Esophagus (tissue), 2 donors: Measurements from ENCODE around the gene SLC6A18. TPM values are rescaled to one million over a fixed set of nuclear protein-coding genes. Genes with fewer than 3 reads are reported as not detected.

Experiments used
- H3K27ac ChIP-seq, 2 donors: one replicate each; pipeline ENCODE4 v1.5.1; 2013; ENCODE audit warnings: low read depth in 2 of 2, mild to moderate bottlenecking in 2 of 2, inconsistent platforms in 1 of 2, low read length in 1 of 2, moderate library complexity in 1 of 2
- H3K27me3 ChIP-seq, 2 donors: one replicate each; pipeline ENCODE4 v1.6.1; 2013; ENCODE audit warnings: low read length in 2 of 2, control low read depth in 1 of 2, mild to moderate bottlenecking in 1 of 2; ENCODE audit not compliant: insufficient read depth in 2 of 2, control insufficient read depth in 1 of 2
- H3K36me3 ChIP-seq, 2 donors: one replicate each; pipeline ENCODE4 v1.6.1; 2013; ENCODE audit warnings: low read length in 1 of 2; ENCODE audit not compliant: control insufficient read depth in 2 of 2, insufficient read depth in 2 of 2
- H3K4me1 ChIP-seq, 2 donors: one replicate each; pipeline ENCODE4 v1.6.1; 2013; ENCODE audit warnings: low read length in 1 of 2; ENCODE audit not compliant: control insufficient read depth in 2 of 2, insufficient read depth in 2 of 2
- H3K4me3 ChIP-seq, 2 donors: one replicate each; pipeline ENCODE4 v1.5.1; 2013; ENCODE audit warnings: low read length in 2 of 2, mild to moderate bottlenecking in 2 of 2, low read depth in 1 of 2, moderate library complexity in 1 of 2
- H3K9me3 ChIP-seq, 2 donors: one replicate each; pipeline ENCODE4 v1.6.1; 2013; ENCODE audit warnings: mild to moderate bottlenecking in 2 of 2, low read depth in 1 of 2, low read length in 1 of 2, moderate library complexity in 1 of 2; ENCODE audit not compliant: control insufficient read depth in 2 of 2, insufficient read depth in 1 of 2
- WGBS, 2 donors: extraction: QIAGEN DNeasy Blood & Tissue Kit; methylation state at CpG; one replicate each; pipeline ENCODE4 v1.1.7; 2013; 5-methylcytosine and 5-hydroxymethylcytosine counted together
- polyA plus RNA-seq, 2 donors: library from polyadenylated mRNA; stranded (reverse); fragments of 200-250 nt; gene quantifications; one replicate each; pipeline ENCODE4 v1.2.3, GENCODE V29; 2013
- donor health status: healthy with polysubstance abuse.
- donor health status: Bipolar disorder and iron deficiency.

SLC6A18 gene
- polyA plus RNA-seq, 2 donors, result not detected

DNA sequence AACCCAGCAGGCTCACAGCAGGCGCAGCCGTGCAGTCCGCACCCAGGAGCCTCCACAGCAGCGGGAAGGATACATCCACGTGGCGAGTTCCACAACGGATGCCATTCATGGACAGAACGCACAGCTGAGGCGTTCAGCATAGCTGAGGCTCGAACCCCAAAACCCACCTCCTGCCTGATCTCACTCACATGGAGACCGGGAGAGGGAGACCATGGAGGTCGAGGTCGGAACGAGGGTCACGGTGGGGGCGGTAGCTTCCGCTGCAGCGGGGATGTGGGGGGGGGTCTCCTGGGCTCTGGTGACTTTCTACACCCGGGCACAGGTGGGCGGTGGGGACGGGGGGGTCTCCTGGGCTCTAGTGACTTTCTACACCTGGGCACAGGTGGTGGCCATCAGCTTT, 52.1 kb downstream of the SLC6A18 start:
- H3K4me3 ChIP-seq, result no peak overlapping the region
- peaks cover 0 to 9% of the 10 kb centered on the region in 2 donors for H3K9me3 ChIP-seq
- H3K36me3 ChIP-seq, result no peaks in the 10 kb centered on the region
- H3K4me1 ChIP-seq, result no peaks in the 10 kb centered on the region
- 89 to 90% methylated on average over 21 of the region's 21 CpGs for WGBS, 2 donors
- no peaks in the 10 kb centered on the region for H3K27me3 ChIP-seq
- no peak overlapping the region for H3K27ac ChIP-seq

DNA sequence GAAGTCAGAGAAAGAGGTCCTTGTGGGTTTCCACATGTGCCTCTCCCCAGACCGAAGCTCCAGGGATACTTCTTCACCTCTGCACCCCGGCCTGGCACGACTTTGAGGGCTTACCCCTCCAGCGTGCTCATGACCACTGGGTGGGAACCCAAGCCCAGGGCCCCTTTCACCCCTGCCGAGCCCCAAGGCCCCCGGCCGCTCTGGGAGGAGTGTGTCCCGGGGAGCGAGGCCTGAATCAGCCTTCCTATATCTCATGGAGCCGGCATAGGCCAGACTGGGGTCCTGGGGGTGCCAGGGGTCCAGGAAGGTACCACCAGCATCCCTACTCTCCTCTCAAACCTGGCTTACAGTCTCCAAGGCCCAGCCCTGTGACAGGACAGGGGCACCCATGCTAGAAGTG, 52.6 kb downstream of the SLC6A18 start:
- H3K36me3 ChIP-seq, result no peaks in the 10 kb centered on the region
- H3K27me3 ChIP-seq, result no peaks in the 10 kb centered on the region
- H3K4me1 ChIP-seq, result no peaks in the 10 kb centered on the region
- no peak overlapping the region for H3K27ac ChIP-seq
- H3K9me3 ChIP-seq, result peaks cover 0 to 9% of the 10 kb centered on the region in 2 donors
- 87 to 95% methylated on average over 10 of the region's 10 CpGs for WGBS, 2 donors
- H3K4me3 ChIP-seq, result no peak overlapping the region

GRCh38 chr5:1278216-1278615, 53.0 kb downstream of the SLC6A18 start:
- Histone ChIP-seq H3K9me3 (peaks cover 0 to 9% of the 10 kb centered on the region in 2 donors), H3K27ac (no peak overlapping the region), H3K4me3 (no peak overlapping the region), H3K36me3 (no peaks in the 10 kb centered on the region), H3K4me1 (no peaks in the 10 kb centered on the region), H3K27me3 (no peaks in the 10 kb centered on the region)
- WGBS, 2 donors, result 95% methylated on average over 13 of the region's 13 CpGs

GRCh38 chr5:1278656-1279442, 53.7 kb downstream of the SLC6A18 start:
- H3K27me3 ChIP-seq, result no peaks in the 10 kb centered on the region
- H3K9me3 ChIP-seq, result peaks cover 0 to 9% of the 10 kb centered on the region in 2 donors
- no peak overlapping the region for H3K4me3 ChIP-seq
- H3K27ac ChIP-seq, result no peak overlapping the region
- no peaks in the 10 kb centered on the region for H3K36me3 ChIP-seq
- 95% methylated on average over 42 of the region's 42 CpGs for WGBS, 2 donors
- H3K4me1 ChIP-seq, result no peaks in the 10 kb centered on the region

DNA sequence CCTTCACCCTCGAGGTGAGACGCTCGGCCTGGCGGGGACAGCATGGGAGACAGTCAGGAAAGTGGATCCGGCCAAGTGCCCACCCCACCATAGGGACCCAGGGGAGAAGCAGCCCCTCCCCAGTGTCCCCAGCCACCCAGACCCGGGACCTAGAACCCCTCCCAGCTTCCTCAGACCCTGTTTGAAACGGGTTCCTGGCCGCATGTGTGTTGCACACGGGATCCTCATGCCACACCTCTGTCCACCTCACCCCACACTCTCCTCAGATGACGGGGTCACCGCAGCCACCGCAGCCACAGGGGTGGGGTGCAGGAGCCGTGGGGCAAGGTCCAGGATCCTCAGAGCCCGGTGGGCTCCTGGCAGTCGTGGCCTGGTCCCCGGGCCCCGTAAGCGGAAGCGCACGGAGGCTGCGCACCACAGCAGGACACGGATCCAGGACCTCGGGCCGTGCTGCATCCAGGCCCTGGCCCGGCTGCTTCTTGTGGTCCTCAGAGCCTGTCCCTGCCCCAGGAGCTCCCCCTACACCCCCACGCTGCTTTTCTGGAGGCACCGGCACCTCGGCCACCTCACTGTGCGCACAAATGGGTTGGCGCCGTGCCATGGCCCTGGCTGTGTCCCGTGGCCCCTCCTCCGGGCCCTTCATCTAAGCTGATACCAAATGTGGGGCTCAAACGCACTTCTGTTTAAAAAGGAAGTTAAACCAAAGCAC, 54.4 kb downstream of the SLC6A18 start:
- Histone ChIP-seq H3K27me3 (no peaks in the 10 kb centered on the region), H3K36me3 (no peaks in the 10 kb centered on the region), H3K27ac (no peak overlapping the region), H3K4me1 (no peaks in the 10 kb centered on the region), H3K9me3 (peaks cover 0 to 9% of the 10 kb centered on the region in 2 donors), H3K4me3 (no peak overlapping the region)
- WGBS, 2 donors, result 91 to 92% methylated on average over 33 to 34 of the region's 34 CpGs

DNA sequence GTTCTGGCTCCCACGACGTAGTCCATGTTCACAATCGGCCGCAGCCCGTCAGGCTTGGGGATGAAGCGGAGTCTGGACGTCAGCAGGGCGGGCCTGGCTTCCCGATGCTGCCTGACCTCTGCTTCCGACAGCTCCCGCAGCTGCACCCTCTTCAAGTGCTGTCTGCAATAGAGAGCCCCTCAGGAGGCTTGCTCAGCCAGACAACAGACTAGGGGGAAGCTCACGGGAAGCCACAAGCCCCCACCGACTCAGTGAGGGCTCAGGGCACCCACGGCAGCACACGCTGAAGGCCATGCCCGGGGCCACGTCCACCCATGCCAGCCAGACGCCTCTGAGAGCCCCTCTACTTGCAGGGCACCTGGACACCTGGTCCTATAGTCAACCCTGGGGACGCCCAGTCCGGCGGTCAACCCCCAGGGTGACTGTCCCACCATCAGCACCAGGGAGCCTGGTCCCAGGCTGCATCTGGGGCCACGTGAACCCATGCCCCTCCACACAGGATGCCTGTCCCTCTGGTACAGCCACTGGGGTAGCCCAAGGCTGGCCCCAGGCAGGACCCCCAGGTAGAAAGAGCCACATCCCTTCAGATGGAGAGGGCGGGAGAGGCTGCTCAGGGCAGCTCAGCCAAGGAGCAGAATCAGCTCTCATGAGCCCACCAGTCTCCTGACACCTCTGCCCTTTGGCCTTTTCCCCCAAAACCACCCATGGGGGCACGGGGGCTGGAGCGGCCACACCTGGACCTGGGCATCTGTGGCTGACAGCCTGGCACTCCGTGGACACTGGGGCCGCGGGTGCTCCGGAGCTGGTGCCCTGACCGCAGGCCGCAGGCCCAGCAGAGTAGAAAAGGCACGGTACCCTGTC, 55.2 kb downstream of the SLC6A18 start:
- H3K36me3 ChIP-seq, result no peaks in the 10 kb centered on the region
- H3K4me3 ChIP-seq, result no peak overlapping the region
- no peaks in the 10 kb centered on the region for H3K27me3 ChIP-seq
- no peaks in the 10 kb centered on the region for H3K4me1 ChIP-seq
- H3K27ac ChIP-seq, result no peak overlapping the region
- peaks cover 0 to 9% of the 10 kb centered on the region in 2 donors for H3K9me3 ChIP-seq
- WGBS, 2 donors, result 90 to 91% methylated on average over 29 to 32 of the region's 32 CpGs

DNA sequence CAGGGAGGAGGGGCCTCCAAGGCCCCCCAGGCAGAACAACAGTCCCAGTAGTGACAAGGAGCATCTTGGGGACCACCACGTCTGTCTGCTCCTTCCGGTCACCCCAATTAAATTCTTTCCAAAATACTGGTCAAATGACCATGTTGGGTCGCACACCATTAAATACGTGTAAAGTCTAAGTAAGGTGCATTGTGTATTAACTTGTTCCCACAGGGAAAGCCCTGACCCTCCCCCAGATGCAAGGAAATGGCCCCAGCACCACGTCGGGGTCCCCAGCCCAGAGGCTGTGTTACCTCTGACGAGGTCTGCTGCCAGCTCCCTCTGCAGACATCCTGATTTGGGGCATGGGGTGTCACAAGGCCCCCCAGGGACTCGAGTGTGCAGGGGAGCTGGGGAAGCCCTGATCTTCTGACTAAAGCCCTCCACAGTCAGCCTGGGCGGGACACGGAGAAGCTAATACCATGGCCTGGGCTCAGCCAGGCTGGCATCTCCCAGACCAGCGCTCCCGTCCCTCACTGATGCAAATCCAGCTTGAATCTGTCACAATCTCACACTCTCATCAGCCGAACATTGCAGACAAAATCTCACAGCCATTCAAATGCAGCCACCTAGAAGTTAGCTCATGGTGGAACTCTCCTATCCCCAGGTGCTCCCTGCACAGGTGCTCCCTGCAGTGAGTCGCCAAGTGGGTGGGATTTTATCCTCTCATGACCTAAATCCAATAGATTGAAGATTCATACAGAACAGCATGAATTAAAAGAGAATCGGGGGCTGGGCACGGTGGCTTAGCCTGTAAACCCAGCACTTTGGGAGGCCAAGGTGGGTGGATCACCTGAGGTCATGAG, 56.1 kb downstream of the SLC6A18 start:
- H3K27ac ChIP-seq, result no peak overlapping the region
- H3K36me3 ChIP-seq, result no peaks in the 10 kb centered on the region
- no peak overlapping the region for H3K4me3 ChIP-seq
- peaks cover 0 to 9% of the 10 kb centered on the region in 2 donors for H3K9me3 ChIP-seq
- H3K27me3 ChIP-seq, result no peaks in the 10 kb centered on the region
- 85 to 86% methylated on average over 16 of the region's 16 CpGs for WGBS, 2 donors
- no peaks in the 10 kb centered on the region for H3K4me1 ChIP-seq

DNA sequence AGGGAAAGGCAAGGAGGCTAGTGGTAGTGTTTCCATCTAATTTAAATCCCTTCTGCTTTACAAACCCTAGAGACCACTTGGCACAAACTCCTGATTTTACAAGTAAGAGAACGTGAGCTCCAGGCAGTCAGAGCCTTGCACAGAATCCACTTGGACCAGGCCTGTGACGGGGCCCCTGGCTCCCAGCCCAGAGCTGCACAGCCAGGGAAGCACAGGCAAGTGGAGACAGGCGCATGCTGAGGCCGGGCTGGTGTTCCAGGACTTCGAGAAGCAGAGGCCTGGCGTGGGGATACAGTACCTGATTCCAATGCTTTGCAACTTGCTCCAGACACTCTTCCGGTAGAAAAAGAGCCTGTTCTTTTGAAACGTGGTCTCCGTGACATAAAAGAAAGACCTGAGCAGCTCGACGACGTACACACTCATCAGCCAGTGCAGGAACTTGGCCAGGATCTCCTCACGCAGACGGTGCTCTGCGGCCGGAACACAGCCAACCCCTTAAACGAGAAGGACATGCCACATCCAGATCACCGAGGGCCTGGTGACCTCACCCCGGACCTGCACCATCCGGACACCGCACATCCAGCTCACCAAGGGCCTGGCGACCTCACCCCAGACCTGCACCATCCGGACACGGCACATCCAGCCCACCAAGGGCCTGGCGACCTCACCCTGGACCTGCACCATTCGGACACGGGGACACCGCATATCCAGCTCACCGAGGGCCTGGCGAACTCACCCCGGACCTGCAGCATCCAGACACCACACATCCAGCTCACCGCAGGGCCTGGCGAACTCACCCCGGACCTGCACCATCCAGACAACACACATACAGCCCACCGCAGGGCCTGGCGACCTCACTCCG, 57.2 kb downstream of the SLC6A18 start:
- H3K27ac ChIP-seq, result no peak overlapping the region
- no peak overlapping the region for H3K4me3 ChIP-seq

More for the DNA sequence above, 57.2 kb downstream of the SLC6A18 start:
- Histone ChIP-seq H3K9me3 (peaks cover 0 to 9% of the 10 kb centered on the region in 2 donors), H3K27me3 (no peaks in the 10 kb centered on the region), H3K36me3 (no peaks in the 10 kb centered on the region), H3K4me1 (no peaks in the 10 kb centered on the region)
- 68 to 72% methylated on average over 37 of the region's 37 CpGs for WGBS, 2 donors
